Measurements from ENCODE around the gene MYO1D.

Gene MYO1D

DNA sequence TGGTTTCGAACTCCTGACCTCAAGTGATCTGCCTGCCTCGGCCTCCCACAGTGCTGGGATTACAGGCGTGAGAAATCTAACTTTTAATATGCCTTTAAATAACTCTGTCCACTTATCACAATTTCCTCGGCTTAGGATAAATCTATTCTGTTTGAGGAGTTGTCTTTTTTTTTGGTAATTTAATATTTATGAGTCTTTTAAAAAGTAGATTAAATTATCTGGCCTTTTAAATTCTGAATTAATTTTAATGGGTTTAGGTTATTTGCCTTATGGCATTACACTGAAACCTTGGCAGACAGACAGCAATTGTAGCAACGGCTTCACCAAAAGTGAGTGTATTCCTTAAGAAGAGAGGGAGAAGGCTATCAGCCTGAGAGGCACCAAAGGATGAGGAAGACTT is 66.2 kb downstream of the MYO1D start:
- no peak overlapping the region for H3K4me3 ChIP-seq (ENCODE audit: insufficient read depth, low read depth, low read length, poor library complexity, severe bottlenecking)

DNA sequence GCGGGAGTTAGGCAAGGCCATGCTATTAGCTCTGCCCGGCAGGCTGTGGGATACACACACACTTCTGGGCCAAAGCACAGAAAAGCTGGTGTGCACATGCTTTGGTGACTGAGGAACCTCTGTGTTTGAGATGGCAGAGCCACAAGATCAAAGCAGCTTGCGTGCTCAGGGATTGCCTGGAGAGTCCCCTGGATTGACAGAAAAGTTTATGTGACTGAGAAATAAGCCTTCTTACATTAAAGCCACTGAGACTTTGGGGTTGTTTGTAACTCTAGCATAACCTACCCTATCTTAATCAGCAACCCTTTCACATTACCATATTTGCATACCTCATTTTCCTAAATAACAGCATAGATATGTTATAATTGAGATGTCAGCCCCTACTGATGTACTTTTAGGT is 69.3 kb downstream of the MYO1D start:
- Histone ChIP-seq H3K4me1 (ENCODE audit: control insufficient read depth, insufficient read depth, low read length, poor library complexity, severe bottlenecking) (no peaks in the 10 kb centered on the region), H3K4me3 (ENCODE audit: insufficient read depth, low read depth, low read length, poor library complexity, severe bottlenecking) (no peak overlapping the region), H3K27ac (ENCODE audit: insufficient read depth, low read length, poor library complexity, severe bottlenecking) (no peak overlapping the region), H3K9me3 (ENCODE audit: control insufficient read depth, low read length) (no peaks in the 10 kb centered on the region), H3K36me3 (ENCODE audit: control insufficient read depth, insufficient read depth, low read length) (no peaks in the 10 kb centered on the region), H3K27me3 (replicated peaks; ENCODE audit: control insufficient read depth, insufficient read depth, low read length, poor library complexity, severe bottlenecking) (no peaks in the 10 kb centered on the region)
- no peak for DNase-seq

More for the DNA sequence above, 66.2 kb downstream of the MYO1D start:
- Histone ChIP-seq H3K36me3 (ENCODE audit: control insufficient read depth, insufficient read depth, low read length) (no peaks in the 10 kb centered on the region), H3K4me1 (ENCODE audit: control insufficient read depth, insufficient read depth, low read length, poor library complexity, severe bottlenecking) (no peaks in the 10 kb centered on the region), H3K27ac (ENCODE audit: insufficient read depth, low read length, poor library complexity, severe bottlenecking) (no peak overlapping the region), H3K27me3 (replicated peaks; ENCODE audit: control insufficient read depth, insufficient read depth, low read length, poor library complexity, severe bottlenecking) (no peaks in the 10 kb centered on the region), H3K9me3 (ENCODE audit: control insufficient read depth, low read length) (no peaks in the 10 kb centered on the region)
- no peak for DNase-seq

DNA sequence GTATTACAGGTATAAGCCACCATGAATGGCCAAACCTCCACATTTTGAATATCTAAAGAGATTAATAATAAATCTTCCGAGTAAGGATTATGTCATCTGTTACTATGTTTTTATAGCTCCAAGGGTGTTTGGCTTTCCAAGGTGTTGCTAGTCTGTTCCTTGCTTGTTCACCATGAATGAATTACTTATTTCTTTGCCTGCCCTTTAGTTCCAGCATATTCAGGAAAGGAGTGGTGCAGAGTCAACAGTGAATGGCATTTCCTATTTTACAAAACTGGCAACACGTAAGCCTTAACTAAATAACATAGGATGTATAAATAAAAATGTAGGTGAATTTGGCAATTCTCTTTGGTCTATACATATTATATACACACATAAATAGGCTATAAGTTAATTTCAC is 70.3 kb downstream of the MYO1D start:
- no peaks in the 10 kb centered on the region for H3K36me3 ChIP-seq (ENCODE audit: control insufficient read depth, insufficient read depth, low read length)
- H3K27ac ChIP-seq (ENCODE audit: insufficient read depth, low read length, poor library complexity, severe bottlenecking) = no peak overlapping the region
- no peak for DNase-seq
- no peaks in the 10 kb centered on the region for H3K4me1 ChIP-seq (ENCODE audit: control insufficient read depth, insufficient read depth, low read length, poor library complexity, severe bottlenecking)
- H3K27me3 ChIP-seq (replicated peaks; ENCODE audit: control insufficient read depth, insufficient read depth, low read length, poor library complexity, severe bottlenecking) = no peaks in the 10 kb centered on the region
- H3K9me3 ChIP-seq (ENCODE audit: control insufficient read depth, low read length) = no peaks in the 10 kb centered on the region
- no peak overlapping the region for H3K4me3 ChIP-seq (ENCODE audit: insufficient read depth, low read depth, low read length, poor library complexity, severe bottlenecking)

DNA sequence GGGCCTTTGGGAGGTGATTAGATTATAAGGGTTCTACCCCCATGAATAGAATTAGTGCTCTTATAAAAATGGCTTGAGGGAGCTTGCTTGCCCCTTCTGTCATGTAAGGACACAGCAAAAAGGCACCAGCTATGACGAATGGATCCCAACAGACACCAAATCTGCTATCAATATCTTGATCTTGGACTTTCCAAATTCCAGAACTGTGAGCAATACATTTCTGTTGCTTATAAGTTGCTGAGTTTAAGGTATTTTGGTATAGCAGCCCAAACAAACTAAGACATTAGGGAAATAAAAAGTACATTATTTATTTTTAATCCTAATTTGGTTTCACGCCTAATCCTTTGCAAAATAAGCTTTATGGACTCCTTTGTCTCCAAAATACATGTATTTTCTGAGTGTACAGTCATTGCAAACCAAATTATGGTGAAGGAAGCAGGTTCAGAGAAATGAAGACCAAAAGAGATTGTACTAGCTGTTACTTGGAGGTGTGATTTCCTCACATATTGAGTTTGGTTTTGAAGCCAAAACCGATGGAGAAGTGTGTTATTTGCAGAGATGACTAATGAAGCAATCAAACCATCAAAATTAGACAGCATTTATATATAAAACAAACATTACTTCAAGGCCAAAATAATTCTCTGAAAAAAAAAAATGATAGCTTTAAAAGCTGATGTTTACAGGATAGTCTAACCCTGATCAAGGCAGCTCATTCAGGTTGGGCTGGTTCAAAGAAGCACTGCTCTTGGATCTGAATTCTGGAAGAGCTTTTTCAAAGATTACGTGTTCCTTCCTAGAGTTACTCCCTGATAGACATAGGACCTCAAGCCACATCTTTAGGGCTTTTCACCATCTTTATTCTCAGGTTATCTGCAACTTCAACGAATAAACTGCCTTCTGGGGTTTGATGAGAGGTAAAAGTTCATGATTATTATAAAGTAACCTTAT is 71.6 kb downstream of the MYO1D start:
- Histone ChIP-seq H3K4me1 (ENCODE audit: control insufficient read depth, insufficient read depth, low read length, poor library complexity, severe bottlenecking) (no peaks in the 10 kb centered on the region), H3K27ac (ENCODE audit: insufficient read depth, low read length, poor library complexity, severe bottlenecking) (no peak overlapping the region), H3K27me3 (replicated peaks; ENCODE audit: control insufficient read depth, insufficient read depth, low read length, poor library complexity, severe bottlenecking) (no peaks in the 10 kb centered on the region), H3K4me3 (ENCODE audit: insufficient read depth, low read depth, low read length, poor library complexity, severe bottlenecking) (no peak overlapping the region), H3K36me3 (ENCODE audit: control insufficient read depth, insufficient read depth, low read length) (no peaks in the 10 kb centered on the region), H3K9me3 (ENCODE audit: control insufficient read depth, low read length) (no peaks in the 10 kb centered on the region)
- no peak for DNase-seq

GRCh38 chr17:32803544-32803943 is 73.4 kb downstream of the MYO1D start:
- no peaks in the 10 kb centered on the region for H3K36me3 ChIP-seq (ENCODE audit: control insufficient read depth, insufficient read depth, low read length)
- no peak for DNase-seq
- no peak overlapping the region for H3K27ac ChIP-seq (ENCODE audit: insufficient read depth, low read length, poor library complexity, severe bottlenecking)
- no peaks in the 10 kb centered on the region for H3K9me3 ChIP-seq (ENCODE audit: control insufficient read depth, low read length)
- no peak overlapping the region for H3K4me3 ChIP-seq (ENCODE audit: insufficient read depth, low read depth, low read length, poor library complexity, severe bottlenecking)
- H3K4me1 ChIP-seq (ENCODE audit: control insufficient read depth, insufficient read depth, low read length, poor library complexity, severe bottlenecking) = no peaks in the 10 kb centered on the region
- no peaks in the 10 kb centered on the region for H3K27me3 ChIP-seq (replicated peaks; ENCODE audit: control insufficient read depth, insufficient read depth, low read length, poor library complexity, severe bottlenecking)

DNA sequence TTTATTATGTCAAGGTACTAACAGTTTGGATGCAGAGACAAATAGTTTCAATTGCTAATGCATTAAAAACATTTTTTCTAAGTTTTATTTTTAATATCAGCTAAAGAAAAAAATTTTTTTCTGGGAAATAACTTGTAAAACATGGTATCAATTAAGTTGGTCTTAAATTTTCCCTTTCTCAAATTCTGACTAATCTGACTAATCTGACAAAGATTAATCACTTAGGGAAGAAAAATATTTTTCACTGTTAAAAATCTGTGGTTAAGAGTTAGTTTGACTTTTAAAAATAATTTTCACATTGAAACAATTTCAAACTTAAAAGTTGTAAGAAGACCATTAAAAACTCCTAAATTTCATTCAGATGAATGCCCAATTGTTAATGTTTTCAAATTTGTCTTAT is 74.6 kb downstream of the MYO1D start:
- Histone ChIP-seq H3K4me3 (ENCODE audit: insufficient read depth, low read depth, low read length, poor library complexity, severe bottlenecking) (no peak overlapping the region), H3K36me3 (ENCODE audit: control insufficient read depth, insufficient read depth, low read length) (no peaks in the 10 kb centered on the region), H3K4me1 (ENCODE audit: control insufficient read depth, insufficient read depth, low read length, poor library complexity, severe bottlenecking) (no peaks in the 10 kb centered on the region), H3K9me3 (ENCODE audit: control insufficient read depth, low read length) (no peaks in the 10 kb centered on the region), H3K27ac (ENCODE audit: insufficient read depth, low read length, poor library complexity, severe bottlenecking) (no peak overlapping the region), H3K27me3 (replicated peaks; ENCODE audit: control insufficient read depth, insufficient read depth, low read length, poor library complexity, severe bottlenecking) (no peaks in the 10 kb centered on the region)
- no peak for DNase-seq

DNA sequence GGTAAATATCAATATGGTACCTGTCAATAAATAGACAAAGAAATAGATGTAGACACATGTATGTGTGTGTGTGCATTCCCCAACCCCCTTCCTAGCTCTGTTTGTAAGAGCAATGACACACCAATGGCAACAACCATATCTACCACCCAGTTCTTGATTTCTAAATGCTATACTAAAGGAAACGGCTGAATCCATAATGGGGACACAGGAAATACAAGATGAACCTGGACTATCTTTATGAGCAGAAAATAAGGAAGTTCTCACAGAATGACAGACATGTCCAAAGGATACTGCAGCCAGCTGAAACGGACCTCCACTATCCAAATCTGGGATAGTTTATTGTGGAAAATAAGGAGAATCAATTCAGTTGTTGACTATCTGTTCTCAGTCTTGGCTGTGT is 75.3 kb downstream of the MYO1D start:
- DNase-seq = no peak
- no peak overlapping the region for H3K4me3 ChIP-seq (ENCODE audit: insufficient read depth, low read depth, low read length, poor library complexity, severe bottlenecking)
- H3K27me3 ChIP-seq (replicated peaks; ENCODE audit: control insufficient read depth, insufficient read depth, low read length, poor library complexity, severe bottlenecking) = no peaks in the 10 kb centered on the region

GRCh38 chr17:32801193-32801592 is 75.7 kb downstream of the MYO1D start:
- no peak for DNase-seq
- H3K27me3 ChIP-seq (replicated peaks; ENCODE audit: control insufficient read depth, insufficient read depth, low read length, poor library complexity, severe bottlenecking) = no peaks in the 10 kb centered on the region
- no peak overlapping the region for H3K4me3 ChIP-seq (ENCODE audit: insufficient read depth, low read depth, low read length, poor library complexity, severe bottlenecking)
- no peaks in the 10 kb centered on the region for H3K36me3 ChIP-seq (ENCODE audit: control insufficient read depth, insufficient read depth, low read length)
- H3K27ac ChIP-seq (ENCODE audit: insufficient read depth, low read length, poor library complexity, severe bottlenecking) = no peak overlapping the region
- H3K9me3 ChIP-seq (ENCODE audit: control insufficient read depth, low read length) = no peaks in the 10 kb centered on the region
- no peaks in the 10 kb centered on the region for H3K4me1 ChIP-seq (ENCODE audit: control insufficient read depth, insufficient read depth, low read length, poor library complexity, severe bottlenecking)

More for the DNA sequence above, 75.3 kb downstream of the MYO1D start:
- Histone ChIP-seq H3K27ac (ENCODE audit: insufficient read depth, low read length, poor library complexity, severe bottlenecking) (no peak overlapping the region), H3K9me3 (ENCODE audit: control insufficient read depth, low read length) (no peaks in the 10 kb centered on the region), H3K36me3 (ENCODE audit: control insufficient read depth, insufficient read depth, low read length) (no peaks in the 10 kb centered on the region), H3K4me1 (ENCODE audit: control insufficient read depth, insufficient read depth, low read length, poor library complexity, severe bottlenecking) (no peaks in the 10 kb centered on the region)

DNA sequence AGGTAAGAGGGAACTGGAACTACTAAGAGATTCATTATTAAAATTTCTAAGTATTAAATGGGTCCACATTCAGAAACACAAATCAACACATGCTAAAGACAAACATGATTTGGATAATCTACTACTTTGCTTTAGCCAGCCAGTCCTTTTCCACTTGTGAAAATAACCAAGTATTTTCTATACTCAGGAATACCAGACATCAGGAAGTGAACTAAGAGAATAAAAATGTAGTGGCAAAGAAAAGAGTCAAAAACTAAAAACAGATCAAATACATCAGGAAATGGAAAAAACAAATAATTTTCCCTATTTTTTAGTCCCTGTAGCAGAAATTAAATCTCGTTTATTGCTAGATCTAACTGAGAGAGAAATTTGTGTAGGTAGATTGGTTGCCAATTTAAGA is 78.0 kb downstream of the MYO1D start:
- Histone ChIP-seq H3K36me3 (ENCODE audit: control insufficient read depth, insufficient read depth, low read length) (no peaks in the 10 kb centered on the region), H3K27me3 (replicated peaks; ENCODE audit: control insufficient read depth, insufficient read depth, low read length, poor library complexity, severe bottlenecking) (no peaks in the 10 kb centered on the region), H3K4me1 (ENCODE audit: control insufficient read depth, insufficient read depth, low read length, poor library complexity, severe bottlenecking) (no peaks in the 10 kb centered on the region), H3K9me3 (ENCODE audit: control insufficient read depth, low read length) (no peaks in the 10 kb centered on the region), H3K27ac (ENCODE audit: insufficient read depth, low read length, poor library complexity, severe bottlenecking) (no peak overlapping the region), H3K4me3 (ENCODE audit: insufficient read depth, low read depth, low read length, poor library complexity, severe bottlenecking) (no peak overlapping the region)
- no peak for DNase-seq

DNA sequence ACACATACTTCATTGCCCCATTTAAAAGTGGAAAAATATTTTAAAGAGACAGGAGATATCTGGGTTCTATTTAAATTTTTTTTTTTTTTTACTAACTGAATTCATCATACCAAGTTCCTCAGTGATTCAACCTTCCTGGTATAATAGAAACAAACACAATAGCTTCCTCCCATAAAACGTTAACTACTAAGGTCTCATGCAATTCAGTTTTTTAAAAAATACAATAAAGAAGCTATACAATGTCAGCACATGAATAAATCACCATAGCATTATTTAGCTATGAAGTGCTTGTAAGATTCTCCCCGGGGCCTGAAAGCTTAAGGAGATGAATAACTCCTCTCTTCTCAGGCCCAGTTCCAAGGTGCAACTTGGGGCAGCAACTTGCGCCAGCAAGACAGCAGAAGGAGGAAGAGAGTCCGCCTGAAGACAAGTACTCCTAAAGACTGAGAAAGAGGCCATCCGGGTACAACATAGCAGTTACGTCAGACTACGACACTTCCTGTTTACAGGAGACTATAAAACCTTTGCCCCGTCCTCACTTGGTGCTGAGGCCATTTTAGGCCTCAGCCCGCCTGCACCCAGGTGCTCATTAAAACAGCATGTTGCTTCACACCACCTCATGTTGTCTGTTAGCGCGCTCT is 81.5 kb downstream of the MYO1D start:
- no peak for DNase-seq
- H3K27ac ChIP-seq (ENCODE audit: insufficient read depth, low read length, poor library complexity, severe bottlenecking) = no peak overlapping the region

More for the DNA sequence above, 81.5 kb downstream of the MYO1D start:
- H3K36me3 ChIP-seq (ENCODE audit: control insufficient read depth, insufficient read depth, low read length) = no peaks in the 10 kb centered on the region
- H3K27me3 ChIP-seq (replicated peaks; ENCODE audit: control insufficient read depth, insufficient read depth, low read length, poor library complexity, severe bottlenecking) = no peaks in the 10 kb centered on the region
- no peaks in the 10 kb centered on the region for H3K9me3 ChIP-seq (ENCODE audit: control insufficient read depth, low read length)
- H3K4me3 ChIP-seq (ENCODE audit: insufficient read depth, low read depth, low read length, poor library complexity, severe bottlenecking) = no peak overlapping the region
- no peaks in the 10 kb centered on the region for H3K4me1 ChIP-seq (ENCODE audit: control insufficient read depth, insufficient read depth, low read length, poor library complexity, severe bottlenecking)

Measured in effector memory CD4-positive, alpha-beta T cell (primary cell).